H9 (cell line): ENCODE data around the gene OPTC. TPM values are rescaled to one million over a fixed set of nuclear protein-coding genes. Genes with fewer than 3 reads are reported as not detected.

ENCODE experiments used
- DNase-seq: peaks from one replicate; pipeline ENCODE4 v3.0.0-alpha.2; 2017
- H2AFZ ChIP-seq: one replicate; pipeline ENCODE4 v1.6.1; 2013; ENCODE audit warnings: mild to moderate bottlenecking, low read length, control low read depth, moderate library complexity
- H2AK5ac ChIP-seq: 2 replicates; pipeline ENCODE4 v1.6.1; 2013; ENCODE audit warnings: low read length, control low read depth, mixed read lengths; ENCODE audit not compliant: insufficient read length
- H2BK120ac ChIP-seq: one replicate; pipeline ENCODE4 v1.6.1; 2013; ENCODE audit warnings: low read depth, mild to moderate bottlenecking, low read length, control low read depth, inconsistent platforms; ENCODE audit not compliant: poor library complexity, severe bottlenecking
- H2BK12ac ChIP-seq: 2 replicates; pipeline ENCODE4 v1.6.1; 2013; ENCODE audit warnings: low read length, control low read depth, mixed read lengths, low read depth; ENCODE audit not compliant: insufficient read length
- H2BK15ac ChIP-seq: 2 replicates; pipeline ENCODE4 v1.6.1; 2013; ENCODE audit warnings: low read depth, low read length, control low read depth
- H2BK20ac ChIP-seq: one replicate; pipeline ENCODE4 v1.6.1; 2013; ENCODE audit warnings: low read depth, mild to moderate bottlenecking, low read length, control low read depth, inconsistent platforms; ENCODE audit not compliant: poor library complexity, severe bottlenecking
- H2BK5ac ChIP-seq: 2 replicates; pipeline ENCODE4 v1.6.1; 2013; ENCODE audit warnings: low read length, control low read depth, mixed read lengths; ENCODE audit not compliant: insufficient read length
- H3K14ac ChIP-seq: 2 replicates; pipeline ENCODE4 v1.6.1; 2013; ENCODE audit warnings: low read length, control low read depth; ENCODE audit not compliant: insufficient read depth
- H3K18ac ChIP-seq: 2 replicates; pipeline ENCODE4 v1.6.1; 2013; ENCODE audit warnings: low read depth, mild to moderate bottlenecking, mixed read lengths, low read length, control low read depth; ENCODE audit not compliant: insufficient read length
- H3K23ac ChIP-seq: 2 replicates; pipeline ENCODE4 v1.6.1; 2013; ENCODE audit warnings: low read length, control low read depth, mixed read lengths, low read depth; ENCODE audit not compliant: insufficient read length
- H3K23me2 ChIP-seq: 2 replicates; pipeline ENCODE4 v1.6.1; 2013; ENCODE audit warnings: low read depth, mild to moderate bottlenecking, mixed read lengths, low read length, control low read depth; ENCODE audit not compliant: insufficient read length, poor library complexity, severe bottlenecking
- H3K27ac ChIP-seq: 2 replicates; pipeline ENCODE4 v1.5.1; 2013; ENCODE audit warnings: low read length, control low read depth, mixed read lengths, low read depth; ENCODE audit not compliant: insufficient read length
- H3K27me3 ChIP-seq: 2 replicates; pipeline ENCODE4 v1.6.1; 2013; ENCODE audit warnings: low read length, control low read depth, inconsistent platforms; ENCODE audit not compliant: insufficient read depth
- H3K4ac ChIP-seq: 2 replicates; pipeline ENCODE4 v1.6.1; 2013; ENCODE audit warnings: low read depth, mild to moderate bottlenecking, control low read depth, inconsistent platforms, low read length, moderate library complexity
- H3K4me1 ChIP-seq: 2 replicates; pipeline ENCODE4 v1.6.1; 2013; ENCODE audit warnings: low read length, control low read depth, inconsistent platforms; ENCODE audit not compliant: insufficient read depth
- H3K4me2 ChIP-seq: 2 replicates; pipeline ENCODE4 v1.6.1; 2013; ENCODE audit warnings: low read length, control low read depth, mixed read lengths; ENCODE audit not compliant: insufficient read length, insufficient read depth
- H3K56ac ChIP-seq: 2 replicates; pipeline ENCODE4 v1.6.1; 2013; ENCODE audit warnings: low read depth, mild to moderate bottlenecking, mixed read lengths, low read length, control low read depth; ENCODE audit not compliant: insufficient read length
- H3K79me1 ChIP-seq: 2 replicates; pipeline ENCODE4 v1.6.1; 2013; ENCODE audit warnings: low read depth, mild to moderate bottlenecking, moderate library complexity, low read length, control low read depth, inconsistent platforms; ENCODE audit not compliant: insufficient read depth, poor library complexity, severe bottlenecking
- H3K79me2 ChIP-seq: 2 replicates; pipeline ENCODE4 v1.6.1; 2013; ENCODE audit warnings: low read length, control low read depth, inconsistent platforms; ENCODE audit not compliant: insufficient read depth
- H3K9ac ChIP-seq: 2 replicates; pipeline ENCODE4 v1.6.1; 2013; ENCODE audit warnings: low read length, control low read depth, mixed read lengths; ENCODE audit not compliant: insufficient read length; ENCODE audit errors: extremely low read depth
- H3K9me3 ChIP-seq: one replicate; pipeline ENCODE4 v1.6.1; 2013; ENCODE audit warnings: low read depth, low read length, inconsistent platforms; ENCODE audit not compliant: control insufficient read depth
- H3T11ph ChIP-seq: one replicate; pipeline ENCODE4 v1.6.1; 2013; ENCODE audit warnings: mild to moderate bottlenecking, low read length, control low read depth, inconsistent platforms
- H4K20me1 ChIP-seq: one replicate; pipeline ENCODE4 v1.6.1; 2013; ENCODE audit not compliant: control insufficient read depth, insufficient read length, insufficient read depth
- H4K5ac ChIP-seq: 2 replicates; pipeline ENCODE4 v1.6.1; 2013; ENCODE audit warnings: low read depth, mild to moderate bottlenecking, mixed read lengths, low read length, control low read depth; ENCODE audit not compliant: insufficient read length
- H4K8ac ChIP-seq: replicated peaks from 2 replicates; pipeline ENCODE4 v1.6.1; 2013; ENCODE audit warnings: low read length, control low read depth, mixed read lengths, low read depth; ENCODE audit not compliant: insufficient read length
- H4K91ac ChIP-seq: 2 replicates; pipeline ENCODE4 v1.6.1; 2013; ENCODE audit warnings: low read depth, mild to moderate bottlenecking, moderate library complexity, mixed read lengths, low read length, control low read depth; ENCODE audit not compliant: insufficient read length
- H3K27ac Mint-ChIP-seq, 3 experiments: 2 replicates in 2 of 3; 3 replicates in 1 of 3; pipeline ENCODE4 v1.8.0; 2020 to 2021; ENCODE audit warnings: mixed read lengths in 3 of 3, mild to moderate bottlenecking in 1 of 3, moderate library complexity in 1 of 3
- H3K27me3 Mint-ChIP-seq: 2 replicates; pipeline ENCODE4 v1.8.0; 2021; ENCODE audit warnings: low read depth, mild to moderate bottlenecking, moderate library complexity, mixed read lengths
- H3K36me3 Mint-ChIP-seq, 3 experiments: 2 replicates in 2 of 3; 3 replicates in 1 of 3; pipeline ENCODE4 v1.8.0; 2020 to 2021; ENCODE audit warnings: low read depth in 3 of 3, mixed read lengths in 3 of 3; ENCODE audit not compliant: insufficient read depth in 1 of 3
- H3K4me1 Mint-ChIP-seq, 2 experiments: 2 replicates each; pipeline ENCODE4 v1.8.0; 2020; ENCODE audit warnings: mixed read lengths in 2 of 2
- H3K4me3 Mint-ChIP-seq, 2 experiments: 2 replicates in 1 of 2; 3 replicates in 1 of 2; pipeline ENCODE4 v1.8.0; 2020 to 2021; ENCODE audit warnings: mild to moderate bottlenecking in 2 of 2, mixed read lengths in 2 of 2, moderate library complexity in 1 of 2
- H3K9me3 Mint-ChIP-seq, 2 experiments: 2 replicates in 1 of 2; 3 replicates in 1 of 2; pipeline ENCODE4 v1.8.0; 2020; ENCODE audit warnings: mild to moderate bottlenecking in 2 of 2, mixed read lengths in 2 of 2, moderate library complexity in 1 of 2
- WGBS: extraction: QIAGEN DNeasy Blood & Tissue Kit; methylation state at CpG from one replicate; pipeline ENCODE4 v1.1.7; 2013; ENCODE audit warnings: missing lambda C conversion rate, low lambda C conversion rate, mixed read lengths; ENCODE audit not compliant: insufficient read length; ENCODE audit errors: extremely low coverage; 5-methylcytosine and 5-hydroxymethylcytosine counted together
- total RNA-seq: library from RNA; stranded (reverse); gene quantifications from 2 replicates; pipeline ENCODE4 v1.2.1, GENCODE V29; 2021
- TF ChIP-seq, protein P1 (sequence below): fragments of 200-600 bp; sonication (generic); conservative IDR thresholded peaks from 3 replicates; pipeline ENCODE4 v1.8.0; 2021; ENCODE audit warnings: antibody characterized with exemption, mild to moderate bottlenecking

The OPTC gene
- total RNA-seq, 1 experiment from 2014 or later: 1.1 TPM

DNA sequence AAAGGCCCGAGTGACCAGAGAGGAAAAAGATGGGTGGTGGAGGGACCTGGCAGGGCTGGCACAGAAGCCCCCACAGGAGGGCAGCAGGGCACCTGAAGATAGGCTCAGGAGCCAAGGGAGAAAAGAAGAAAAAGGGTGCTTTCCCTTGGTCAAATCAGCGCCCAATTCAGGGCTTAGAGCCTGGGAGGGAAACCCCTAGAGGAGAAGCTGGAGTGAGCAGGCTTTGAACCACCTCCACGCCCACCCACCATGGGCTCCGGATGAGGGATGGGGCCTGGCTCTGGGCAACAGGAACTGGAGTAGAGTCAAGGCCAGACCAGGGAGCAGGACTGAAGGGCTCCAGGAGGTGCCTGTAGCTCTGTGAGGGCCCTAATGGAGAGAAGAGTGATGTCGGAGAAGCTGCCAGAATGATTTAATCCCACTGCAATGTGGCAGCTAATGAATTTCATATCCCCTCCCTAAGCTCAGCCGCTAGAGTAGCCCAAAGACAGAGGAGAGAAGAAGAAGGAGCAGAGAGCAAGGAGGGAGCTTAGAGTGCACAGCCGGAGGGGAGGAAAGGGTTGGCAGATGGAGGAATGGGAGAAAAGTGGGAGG, 30.4 kb upstream of the OPTC start:
- Histone ChIP-seq H3K56ac (no peak overlapping the region), H2AFZ (no peak overlapping the region), H4K5ac (no peak overlapping the region), H3K18ac (no peak overlapping the region), H3K14ac (no peak overlapping the region), H2BK20ac (no peak overlapping the region), H3K23me2 (no peaks in the 10 kb centered on the region), H2BK15ac (no peak overlapping the region), H2BK120ac (no peak overlapping the region), H3K23ac (no peak overlapping the region), H3K79me1 (no peaks in the 10 kb centered on the region), H4K20me1 (no peaks in the 10 kb centered on the region), H3K4ac (no peak overlapping the region), H4K91ac (no peak overlapping the region), H2BK12ac (no peak overlapping the region), H3K9ac (no peak overlapping the region), H2AK5ac (no peak overlapping the region), H4K8ac (no peak overlapping the region), H3K27me3 (no peaks in the 10 kb centered on the region), H3K79me2 (no peaks in the 10 kb centered on the region), H3T11ph (no peak overlapping the region), H3K4me2 (no peak overlapping the region), H3K9me3 (no peaks in the 10 kb centered on the region), H3K4me1 (peaks cover 4% of the 10 kb centered on the region; the same call in 1 of the 2 replicates), H3K27ac (no peak overlapping the region), H2BK5ac (no peak overlapping the region)
- Mint-ChIP-seq H3K9me3 (no peaks in the 10 kb centered on the region; a peak in 1 of 5 replicates), H3K4me3 (no peak overlapping the region), H3K36me3 (no peaks in the 10 kb centered on the region), H3K27ac (no peak overlapping the region; a peak in 1 of 7 replicates), H3K4me1 (peaks cover 26 to 36% of the 10 kb centered on the region in 2 experiments), H3K27me3 (peaks cover 8% of the 10 kb centered on the region)
- TF ChIP-seq, protein P1, sequence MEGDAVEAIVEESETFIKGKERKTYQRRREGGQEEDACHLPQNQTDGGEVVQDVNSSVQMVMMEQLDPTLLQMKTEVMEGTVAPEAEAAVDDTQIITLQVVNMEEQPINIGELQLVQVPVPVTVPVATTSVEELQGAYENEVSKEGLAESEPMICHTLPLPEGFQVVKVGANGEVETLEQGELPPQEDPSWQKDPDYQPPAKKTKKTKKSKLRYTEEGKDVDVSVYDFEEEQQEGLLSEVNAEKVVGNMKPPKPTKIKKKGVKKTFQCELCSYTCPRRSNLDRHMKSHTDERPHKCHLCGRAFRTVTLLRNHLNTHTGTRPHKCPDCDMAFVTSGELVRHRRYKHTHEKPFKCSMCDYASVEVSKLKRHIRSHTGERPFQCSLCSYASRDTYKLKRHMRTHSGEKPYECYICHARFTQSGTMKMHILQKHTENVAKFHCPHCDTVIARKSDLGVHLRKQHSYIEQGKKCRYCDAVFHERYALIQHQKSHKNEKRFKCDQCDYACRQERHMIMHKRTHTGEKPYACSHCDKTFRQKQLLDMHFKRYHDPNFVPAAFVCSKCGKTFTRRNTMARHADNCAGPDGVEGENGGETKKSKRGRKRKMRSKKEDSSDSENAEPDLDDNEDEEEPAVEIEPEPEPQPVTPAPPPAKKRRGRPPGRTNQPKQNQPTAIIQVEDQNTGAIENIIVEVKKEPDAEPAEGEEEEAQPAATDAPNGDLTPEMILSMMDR: peak; percentile 28; the same call in 1 of the 3 replicates
- DNase-seq: no peak
- WGBS: no CpG with 5 or more reads among the region's 7 CpGs
